Mammary epithelial cell (primary cell): ENCODE data around the gene AGRP.

Experiments used
- CTCF ChIP-seq, 2 donors: IDR thresholded peaks in 1 of 2; conservative IDR thresholded peaks in 1 of 2; 2 replicates each; pipeline ENCODE4 v1.5.1; 2011 to 2012; ENCODE audit warnings: inconsistent platforms in 2 of 2, low read length in 2 of 2, mild to moderate bottlenecking in 2 of 2, control low read depth in 1 of 2, low read depth in 1 of 2; ENCODE audit not compliant: insufficient read depth in 1 of 2; ENCODE audit errors: extremely low read depth in 1 of 2
- EZH2 ChIP-seq: IDR thresholded peaks from 2 replicates; pipeline ENCODE4 v1.6.1; 2012; ENCODE audit warnings: low read length, inconsistent platforms, borderline replicate concordance

- TF ChIP-seq CTCF (conservative IDR thresholded peaks at IDR 0.05 in 1 of 2, IDR thresholded peaks at IDR 0.05 in 1 of 2; ENCODE audit: extremely low read depth in 1 of 2, insufficient read depth in 1 of 2, low read depth in 1 of 2, low read length in 2 of 2), result no peak
- TF ChIP-seq EZH2, result no peak
Measured at GRCh38 chr16:67448580-67448979, 34.8 kb downstream of the AGRP start.
